PC-9 (cell line): Measurements from ENCODE around the gene EGFL8. TPM values are rescaled to one million over a fixed set of nuclear protein-coding genes. Genes with fewer than 3 reads are reported as not detected.

Experiments
- BruUV-seq: library from RNA; stranded (reverse); fragments of 400-500 nt; replicated peaks from 2 replicates; lab custom pipeline; 2021; lab: Mats Ljungman, UMichigan
- CTCF ChIA-PET: fragments of 300-600 bp; sonication (Branson Sonifier 250); formaldehyde crosslinking; loops from one replicate; lab custom pipeline; 2022; ENCODE audit warnings: antibody characterized with exemption; lab: Charles Lee
- POLR2A ChIA-PET: fragments of 300-600 bp; sonication (Branson Sonifier 250); formaldehyde crosslinking; loops from one replicate; lab custom pipeline; 2022; ENCODE audit warnings: antibody characterized with exemption; ENCODE audit not compliant: unreplicated experiment; lab: Charles Lee
- DNase-seq, 2 experiments: peaks; one replicate each; pipeline versions ENCODE4 v3.0.0 to v3.0.0-alpha.2; 2015 to 2022; ENCODE audit warnings: mixed read lengths in 1 of 2
- H2AFZ ChIP-seq: fragments of 200-600 bp; sonication (generic); 2 replicates; pipeline ENCODE4 v1.8.1; 2017; ENCODE audit warnings: antibody characterized with exemption
- H3F3A ChIP-seq: fragments of 200-600 bp; sonication (generic); 2 replicates; pipeline ENCODE4 v1.8.1; 2017; ENCODE audit warnings: antibody characterized with exemption, mild to moderate bottlenecking, low read depth; ENCODE audit not compliant: insufficient read depth
- H3K27ac ChIP-seq: fragments of 200-600 bp; sonication (generic); 2 replicates; pipeline ENCODE4 v1.6.1; 2016; ENCODE audit warnings: mixed run types
- H3K27me3 ChIP-seq: fragments of 200-600 bp; sonication (generic); 2 replicates; pipeline ENCODE4 v1.6.1; 2016; ENCODE audit warnings: low read depth, mixed run types; ENCODE audit not compliant: insufficient read depth
- H3K36me3 ChIP-seq: fragments of 200-600 bp; sonication (generic); 2 replicates; pipeline ENCODE4 v1.6.1; 2016; ENCODE audit warnings: low read depth, mixed run types
- H3K4me1 ChIP-seq: fragments of 200-600 bp; sonication (generic); replicated peaks from 2 replicates; pipeline ENCODE4 v1.6.1; 2016; ENCODE audit warnings: mixed run types; ENCODE audit not compliant: insufficient read depth
- H3K4me2 ChIP-seq: fragments of 200-600 bp; sonication (generic); 2 replicates; pipeline ENCODE4 v1.6.1; 2017; ENCODE audit warnings: mixed run types
- H3K4me3 ChIP-seq: fragments of 200-600 bp; sonication (generic); 2 replicates; pipeline ENCODE4 v1.6.1; 2016; ENCODE audit warnings: mixed run types
- H3K79me2 ChIP-seq: fragments of 200-600 bp; sonication (generic); 2 replicates; pipeline ENCODE4 v1.6.1; 2017; ENCODE audit warnings: low read depth, mixed run types
- H3K9me2 ChIP-seq: fragments of 200-600 bp; sonication (generic); 2 replicates; pipeline ENCODE4 v1.8.1; 2017; ENCODE audit warnings: mild to moderate bottlenecking; ENCODE audit not compliant: insufficient read depth
- H3K9me3 ChIP-seq: fragments of 200-600 bp; sonication (generic); 2 replicates; pipeline ENCODE4 v1.8.1; 2016; ENCODE audit warnings: low read depth; ENCODE audit not compliant: insufficient read depth
- H4K20me1 ChIP-seq: fragments of 200-600 bp; sonication (generic); 2 replicates; pipeline ENCODE4 v1.8.1; 2017; ENCODE audit not compliant: insufficient read depth
- CTCF ChIP-seq: fragments of 200-600 bp; sonication (generic); conservative IDR thresholded peaks from 2 replicates; pipeline ENCODE4 v1.6.1; 2017; ENCODE audit warnings: mixed run types, antibody characterized with exemption, mild to moderate bottlenecking, moderate library complexity
- EZH2 ChIP-seq: fragments of 200-600 bp; sonication (generic); IDR thresholded peaks from 2 replicates; pipeline ENCODE4 v1.8.0; 2017; ENCODE audit warnings: antibody characterized with exemption, low read depth
- intact Hi-C: fragments of 100-400 bp; cut with micrococcal nuclease; formaldehyde crosslinking; loops from one replicate; pipeline ENCODE4 v1.10.0; 2022; ENCODE audit not compliant: unreplicated experiment
- total RNA-seq: library from RNA; stranded (reverse); gene quantifications from 2 replicates; pipeline ENCODE4 v1.2.3, GENCODE V29; 2021

The EGFL8 gene
- total RNA-seq, 1 experiment from 2014 or later: 26.0 TPM

- Histone ChIP-seq H3K27ac (peak overlapping the region; percentile 86), H3K9me2 (no peaks in the 10 kb centered on the region), H3K79me2 (peaks cover 29% of the 10 kb centered on the region), H2AFZ (peak overlapping the region; percentile 76), H3K4me2 (peak overlapping the region; percentile 83), H4K20me1 (no peaks in the 10 kb centered on the region), H3K4me3 (peak overlapping the region; percentile 98), H3K4me1 (peaks cover 31% of the 10 kb centered on the region), H3K9me3 (no peaks in the 10 kb centered on the region), H3K27me3 (no peaks in the 10 kb centered on the region), H3K36me3 (no peaks in the 10 kb centered on the region), H3F3A (peaks cover 15% of the 10 kb centered on the region; the same call in 1 of the 2 replicates)
- DNase-seq: peak in 1 of 2 experiments; percentile 77
- no TSS peak for BruUV-seq
- ChIA-PET CTCF (no interaction called here), POLR2A (no interaction called here)
- TF ChIP-seq CTCF (no peak), EZH2 (no peak)
- intact Hi-C loops: loop anchor here (1.0 to 10.0 kb wide), 3 partner anchors 22 to 512 kb away; partner anchors contain the start of genes C6orf47, CSNK2B, FKBPL and GPANK1
These were observed 12.2 kb downstream of the EGFL8 start for GRCh38 chr6:32176476-32177182.

GRCh38 chr6:32177183-32177787 is 12.9 kb downstream of the EGFL8 start:
- H4K20me1 ChIP-seq: no peaks in the 10 kb centered on the region
- no peaks in the 10 kb centered on the region for H3K9me3 ChIP-seq
- H3K9me2 ChIP-seq: no peaks in the 10 kb centered on the region
- ChIA-PET POLR2A (interaction anchor here (0.6 to 1.1 kb wide), 6 partner anchors 13 to 612 kb away, joined by 5 to 9 read pairs (median 6); partner anchors contain the start of genes DXO and PBX2), CTCF (interaction anchor here (0.9 kb wide), 1 partner anchor 13 kb away, joined by 4 read pairs; the partner anchor contains the start of gene PBX2)
- no peaks in the 10 kb centered on the region for H3K27me3 ChIP-seq
- peaks cover 31% of the 10 kb centered on the region for H3K4me1 ChIP-seq
- TF ChIP-seq CTCF (no peak), EZH2 (no peak)
- peak overlapping the region; percentile 98; the same call in 1 of the 2 replicates for H3K4me3 ChIP-seq
- peak overlapping the region; percentile 76 for H2AFZ ChIP-seq
- peak overlapping the region; percentile 83 for H3K4me2 ChIP-seq
- intact Hi-C loops: loop anchor here (1.0 to 10.0 kb wide), 3 partner anchors 22 to 512 kb away; partner anchors contain the start of genes C6orf47, CSNK2B, FKBPL and GPANK1
- H3K27ac ChIP-seq: peak overlapping the region; percentile 86
- no peaks in the 10 kb centered on the region for H3K36me3 ChIP-seq
- H3K79me2 ChIP-seq: peaks cover 29% of the 10 kb centered on the region
- H3F3A ChIP-seq: peaks cover 15% of the 10 kb centered on the region; the same call in 1 of the 2 replicates
- peak in 1 of 2 experiments; percentile 48 for DNase-seq
- TSS peak; percentile 64 for BruUV-seq
